H1 (cell line): ENCODE measurements around the gene USP54. TPM values are rescaled to one million over a fixed set of nuclear protein-coding genes. Genes with fewer than 3 reads are reported as not detected.

Experiments
- CTCF ChIA-PET: fragments of 300-600 bp; sonication (Branson Sonifier 250); formaldehyde crosslinking; loops from one replicate; lab custom pipeline; 2021; ENCODE audit not compliant: partially characterized antibody; lab: Charles Lee
- POLR2A ChIA-PET: fragments of 300-600 bp; sonication (Branson Sonifier 250); formaldehyde crosslinking; loops from one replicate; lab custom pipeline; 2021; ENCODE audit warnings: inconsistent platforms; ENCODE audit not compliant: partially characterized antibody; lab: Charles Lee
- DNase-seq, 2 experiments: peaks; one replicate each; pipeline versions ENCODE4 v3.0.0 to v3.0.0-alpha.2; 2010 to 2022; ENCODE audit warnings: low spot score in 2 of 2, low read depth in 1 of 2, mixed read lengths in 1 of 2
- FAIRE-seq: peaks from 2 replicates; lab custom pipeline; 2011; peaks lifted over from hg19 to GRCh38; lab: Jason Lieb, UNC
- H2AFZ ChIP-seq: 2 replicates; pipeline ENCODE4 v1.8.1; 2012; ENCODE audit warnings: low read length, inconsistent platforms
- H2AK5ac ChIP-seq: 2 replicates; pipeline ENCODE4 v1.6.1; 2013; ENCODE audit warnings: low read depth, low read length
- H2BK120ac ChIP-seq: replicated peaks from 2 replicates; pipeline ENCODE3; 2013; ENCODE audit warnings: low read depth, low read length, inconsistent platforms
- H2BK12ac ChIP-seq: 2 replicates; pipeline ENCODE4 v1.6.1; 2013; ENCODE audit warnings: low read depth, low read length
- H2BK15ac ChIP-seq: 2 replicates; pipeline ENCODE4 v1.6.1; 2013; ENCODE audit warnings: low read length
- H2BK20ac ChIP-seq: 2 replicates; pipeline ENCODE4 v1.6.1; 2013; ENCODE audit warnings: low read length
- H2BK5ac ChIP-seq: 2 replicates; pipeline ENCODE4 v1.6.1; 2013; ENCODE audit warnings: low read depth, low read length
- H3K14ac ChIP-seq: 2 replicates; pipeline ENCODE4 v1.6.1; 2013; ENCODE audit warnings: inconsistent platforms; ENCODE audit not compliant: insufficient read length
- H3K18ac ChIP-seq: 2 replicates; pipeline ENCODE4 v1.6.1; 2013; ENCODE audit warnings: low read length; ENCODE audit errors: extremely low read depth
- H3K23ac ChIP-seq: 2 replicates; pipeline ENCODE4 v1.6.1; 2013; ENCODE audit warnings: inconsistent platforms; ENCODE audit not compliant: insufficient read length
- H3K23me2 ChIP-seq: 2 replicates; pipeline ENCODE4 v1.6.1; 2013; ENCODE audit warnings: low read depth, low read length
- H3K27ac ChIP-seq: 2 replicates; pipeline ENCODE4 v1.6.1; 2011; ENCODE audit warnings: low read depth, low read length, inconsistent platforms
- H3K27me3 ChIP-seq, 4 experiments: replicated peaks in 1 of 4; 1 replicate in 1 of 4; 2 replicates in 3 of 4; pipeline versions ENCODE4 v1.6.1 to v1.8.1; 2011 to 2013; ENCODE audit warnings: low read length in 3 of 4, mild to moderate bottlenecking in 3 of 4, inconsistent platforms in 2 of 4, mixed read lengths in 2 of 4, moderate library complexity in 1 of 4; ENCODE audit not compliant: control insufficient read depth in 3 of 4, insufficient read depth in 3 of 4; ENCODE audit errors: extremely low read depth in 1 of 4
- H3K36me3 ChIP-seq, 4 experiments: 2 replicates each; pipeline versions ENCODE4 v1.6.1 to v1.8.1; 2011 to 2013; ENCODE audit warnings: mild to moderate bottlenecking in 4 of 4, low read length in 3 of 4, moderate library complexity in 2 of 4, control low read depth in 1 of 4, inconsistent platforms in 1 of 4; ENCODE audit not compliant: insufficient read depth in 4 of 4, control insufficient read depth in 2 of 4
- H3K4ac ChIP-seq: replicated peaks from 2 replicates; pipeline ENCODE3; 2013; ENCODE audit warnings: low read length, low read depth, mixed read lengths, inconsistent platforms; ENCODE audit not compliant: insufficient read length
- H3K4me1 ChIP-seq, 4 experiments: replicated peaks in 1 of 4; 1 replicate in 1 of 4; 2 replicates in 3 of 4; pipeline versions ENCODE4 v1.6.1 to v1.8.1; 2011 to 2013; ENCODE audit warnings: low read length in 3 of 4, inconsistent platforms in 2 of 4, mixed read lengths in 1 of 4; ENCODE audit not compliant: insufficient read depth in 4 of 4, control insufficient read depth in 3 of 4
- H3K4me2 ChIP-seq, 2 experiments: 2 replicates each; pipeline versions ENCODE4 v1.6.1 to v1.8.1; 2011 to 2013; ENCODE audit warnings: low read depth in 2 of 2, low read length in 2 of 2, control low read depth in 1 of 2, inconsistent platforms in 1 of 2, mild to moderate bottlenecking in 1 of 2; ENCODE audit not compliant: insufficient read depth in 1 of 2
- H3K4me3 ChIP-seq, 4 experiments: fragments of 200-600, 300-600 bp in 1 of 4; sonication (generic), shearing (Covaris generic), sonication (Bioruptor Twin) in 1 of 4; 2 replicates each; pipeline versions ENCODE4 v1.5.1 to v1.8.1; 2011 to 2016; ENCODE audit warnings: low read length in 4 of 4, low read depth in 3 of 4, control low read depth in 2 of 4, inconsistent platforms in 2 of 4, mild to moderate bottlenecking in 2 of 4, mixed read lengths in 1 of 4, moderate library complexity in 1 of 4; ENCODE audit not compliant: insufficient read depth in 2 of 4; ENCODE audit errors: extremely low read depth in 1 of 4
- H3K56ac ChIP-seq: replicated peaks from 2 replicates; pipeline ENCODE3; 2013; ENCODE audit warnings: low read depth, mild to moderate bottlenecking, mixed read lengths, low read length, inconsistent platforms; ENCODE audit not compliant: insufficient read length
- H3K79me1 ChIP-seq: 2 replicates; pipeline ENCODE4 v1.6.1; 2013; ENCODE audit warnings: low read depth, low read length, control low read depth
- H3K79me2 ChIP-seq, 2 experiments: 2 replicates each; pipeline versions ENCODE4 v1.6.1 to v1.8.1; 2012 to 2013; ENCODE audit warnings: low read length in 2 of 2, mild to moderate bottlenecking in 2 of 2, inconsistent platforms in 1 of 2; ENCODE audit not compliant: insufficient read depth in 2 of 2, control insufficient read depth in 1 of 2
- H3K9ac ChIP-seq, 4 experiments: replicated peaks in 1 of 4; 1 replicate in 1 of 4; 2 replicates in 3 of 4; pipeline versions ENCODE4 v1.6.1 to v1.8.1; 2011 to 2013; ENCODE audit warnings: low read depth in 3 of 4, low read length in 3 of 4, control low read depth in 2 of 4, mild to moderate bottlenecking in 2 of 4, moderate library complexity in 2 of 4, inconsistent platforms in 1 of 4; ENCODE audit errors: extremely low read depth in 1 of 4
- H3K9me3 ChIP-seq, 2 experiments: 2 replicates each; pipeline versions ENCODE4 v1.6.1 to v1.8.1; 2012 to 2013; ENCODE audit warnings: mild to moderate bottlenecking in 2 of 2, moderate library complexity in 2 of 2, control low read depth in 1 of 2, inconsistent platforms in 1 of 2, low read depth in 1 of 2, low read length in 1 of 2, mixed read lengths in 1 of 2; ENCODE audit not compliant: insufficient read depth in 2 of 2
- H4K20me1 ChIP-seq, 2 experiments: replicated peaks in 1 of 2; 2 replicates each; pipeline versions ENCODE3 to v1.8.1; 2011 to 2013; ENCODE audit warnings: inconsistent platforms in 2 of 2, low read length in 2 of 2, mild to moderate bottlenecking in 1 of 2; ENCODE audit not compliant: insufficient read depth in 2 of 2, control insufficient read depth in 1 of 2
- H4K5ac ChIP-seq: 2 replicates; pipeline ENCODE4 v1.6.1; 2013; ENCODE audit warnings: low read length, low read depth, mixed read lengths, inconsistent platforms; ENCODE audit not compliant: insufficient read length
- H4K8ac ChIP-seq: 2 replicates; pipeline ENCODE4 v1.8.0; 2013; ENCODE audit warnings: mild to moderate bottlenecking, moderate library complexity, low read length, inconsistent platforms; ENCODE audit not compliant: insufficient read depth; ENCODE audit errors: extremely low read depth
- H4K91ac ChIP-seq: replicated peaks from 2 replicates; pipeline ENCODE3; 2013; ENCODE audit warnings: low read length, mixed read lengths, inconsistent platforms; ENCODE audit not compliant: insufficient read length
- WGBS, 2 experiments: shearing (Covaris generic) in 1 of 2; methylation state at CpG; one replicate each; pipeline versions ENCODE4 v1.1.6 to v1.1.7; 2013 to 2015; ENCODE audit warnings: low lambda C conversion rate in 2 of 2, mixed read lengths in 2 of 2, inconsistent platforms in 1 of 2, low coverage in 1 of 2, missing lambda C conversion rate in 1 of 2; ENCODE audit not compliant: insufficient replicate concordance in 2 of 2, insufficient coverage in 1 of 2, insufficient read length in 1 of 2; ENCODE audit errors: extremely low coverage in 1 of 2, missing lambda C conversion rate in 1 of 2; 5-methylcytosine and 5-hydroxymethylcytosine counted together
- polyA plus RNA-seq, 7 experiments: library from polyadenylated mRNA; depleted of rRNA in 3 of 7; stranded (reverse) in 5 of 7; unstranded in 2 of 7; fragments of >200 nt in 5 of 7; fragments of 200-250 nt in 2 of 7; gene quantifications; 1 replicate in 5 of 7; 2 replicates in 1 of 7; 4 replicates in 1 of 7; pipeline versions ENCODE4 v1.2.1 to v1.2.3, GENCODE V29; 2011 to 2013; ENCODE audit warnings: missing spikeins in 2 of 7, mixed read lengths in 2 of 7
- total RNA-seq: library from RNA; stranded (reverse); fragmentation: NEBNext Ultra II Directional; extraction: Animal tissue kit (Norgen Biotek cat#: 25700); gene quantifications from 2 replicates; pipeline ENCODE4 v1.2.1, GENCODE V29; 2021

The USP54 gene
- total and polyA plus RNA-seq, 2 of the 8 experiments (the other 6 are each of a cell fraction or from before 2014, with no cell fraction given) = 46.2 to 65.6 TPM

GRCh38 chr10:73601486-73601921, 10.4 kb upstream of the USP54 start:
- Histone ChIP-seq H3K4me1 (peaks cover 0 to 6% (median 1%) of the 10 kb centered on the region in 4 experiments; a peak in 2 of 7 replicates), H3K23me2 (no peaks in the 10 kb centered on the region), H3K79me2 (peaks cover 0 to 2% of the 10 kb centered on the region in 2 experiments; a peak in 1 of 4 replicates), H3K27me3 (no peaks in the 10 kb centered on the region), H3K27ac (no peak overlapping the region; the same call in 1 of the 2 replicates), H4K20me1 (no peaks in the 10 kb centered on the region), H3K9ac (no peak overlapping the region), H3K4me2 (peak overlapping the region; percentile 31 to 54; a peak in 2 of 4 replicates), H4K5ac (peak overlapping the region; percentile 6), H2BK12ac (no peak overlapping the region), H3K9me3 (no peaks in the 10 kb centered on the region), H4K91ac (no peak overlapping the region), H3K36me3 (no peaks in the 10 kb centered on the region), H3K4ac (no peak overlapping the region), H2BK5ac (peak overlapping the region; percentile 45; the same call in 1 of the 2 replicates), H3K4me3 (no peak overlapping the region), H2BK15ac (no peak overlapping the region), H2BK120ac (no peak overlapping the region), H3K23ac (no peak overlapping the region), H2AFZ (no peak overlapping the region), H3K56ac (no peak overlapping the region), H2BK20ac (peak overlapping the region; percentile 52; the same call in 1 of the 2 replicates), H4K8ac (no peak overlapping the region), H2AK5ac (no peak overlapping the region), H3K18ac (no peak overlapping the region), H3K79me1 (no peaks in the 10 kb centered on the region), H3K14ac (no peak overlapping the region)
- WGBS, 2 experiments = 46% methylated on average over 3 of the region's 3 CpGs; no CpG with 5 or more reads in 1 of the 2 experiments
- no peak for DNase-seq
- ChIA-PET POLR2A (interaction anchor here (1.5 to 2.6 kb wide), 3 partner anchors 10 to 141 kb away, joined by 3 to 20 read pairs (median 5); partner anchors contain the start of gene USP54), CTCF (interaction anchor here (0.8 to 1.3 kb wide), 4 partner anchors 9 to 72 kb away, joined by 3 to 5 read pairs (median 4); no protein-coding TSS in a partner anchor)
- no peak for FAIRE-seq
